CD14-positive monocyte (primary cell): ENCODE measurements around the gene CLDN9. TPM values are rescaled to one million over a fixed set of nuclear protein-coding genes. Genes with fewer than 3 reads are reported as not detected.

Experiments
- DNase-seq, 3 donors: peaks; one replicate each; pipeline ENCODE4 v3.0.0-alpha.2; 2011 to 2022
- H2AFZ ChIP-seq: 2 replicates; pipeline ENCODE4 v1.6.0; 2012; ENCODE audit warnings: mild to moderate bottlenecking, low read depth, low read length, inconsistent platforms; ENCODE audit not compliant: insufficient read depth, poor library complexity, severe bottlenecking
- H3K27ac ChIP-seq, 2 donors: 1 replicate in 1 of 2; 2 replicates in 1 of 2; pipeline ENCODE4 v1.5.1; 2012 to 2013; ENCODE audit warnings: low read length in 2 of 2, control low read depth in 1 of 2, inconsistent platforms in 1 of 2, low read depth in 1 of 2, mild to moderate bottlenecking in 1 of 2
- H3K27me3 ChIP-seq, 2 donors: one replicate each; pipeline versions ENCODE4 v1.6.0 to v1.6.1; 2011 to 2013; ENCODE audit warnings: low read length in 2 of 2; ENCODE audit not compliant: control insufficient read depth in 2 of 2, insufficient read depth in 2 of 2
- H3K36me3 ChIP-seq, 2 donors: replicated peaks in 1 of 2; 1 replicate in 1 of 2; 2 replicates in 1 of 2; pipeline versions ENCODE4 v1.5.1 to v1.6.1; 2012 to 2013; ENCODE audit warnings: low read length in 2 of 2, control low read depth in 1 of 2, inconsistent platforms in 1 of 2, mild to moderate bottlenecking in 1 of 2; ENCODE audit not compliant: insufficient read depth in 2 of 2, control insufficient read depth in 1 of 2
- H3K4me1 ChIP-seq, 2 donors: 1 replicate in 1 of 2; 2 replicates in 1 of 2; pipeline versions ENCODE4 v1.5.1 to v1.6.1; 2012 to 2013; ENCODE audit warnings: low read length in 2 of 2, control low read depth in 1 of 2, inconsistent platforms in 1 of 2, mild to moderate bottlenecking in 1 of 2, moderate library complexity in 1 of 2; ENCODE audit not compliant: insufficient read depth in 2 of 2, control insufficient read depth in 1 of 2
- H3K4me2 ChIP-seq: replicated peaks from 2 replicates; pipeline ENCODE3; 2012; ENCODE audit warnings: low read length, moderate library complexity, mild to moderate bottlenecking; ENCODE audit not compliant: poor library complexity, severe bottlenecking; ENCODE audit errors: extremely low read depth
- H3K4me3 ChIP-seq, 3 experiments: fragments of 200-600 bp in 1 of 3; sonication (generic) in 1 of 3; replicated peaks in 1 of 3; 1 replicate in 2 of 3; 2 replicates in 1 of 3; pipeline ENCODE4 v1.5.1; 2011 to 2013; ENCODE audit warnings: low read length in 3 of 3, mild to moderate bottlenecking in 3 of 3, control low read depth in 2 of 3, low read depth in 2 of 3, inconsistent platforms in 1 of 3, moderate library complexity in 1 of 3
- H3K79me2 ChIP-seq: 2 replicates; pipeline ENCODE4 v1.6.0; 2012; ENCODE audit warnings: mild to moderate bottlenecking, control low read depth, inconsistent platforms, low read length, moderate library complexity; ENCODE audit not compliant: insufficient read depth
- H3K9ac ChIP-seq: 2 replicates; pipeline ENCODE4 v1.6.0; 2017; ENCODE audit warnings: low read length, mild to moderate bottlenecking; ENCODE audit not compliant: insufficient read depth, poor library complexity, severe bottlenecking
- H3K9me3 ChIP-seq, 2 donors: replicated peaks in 1 of 2; 1 replicate in 1 of 2; 2 replicates in 1 of 2; pipeline versions ENCODE4 v1.5.1 to v1.6.1; 2012 to 2013; ENCODE audit warnings: low read length in 2 of 2, control low read depth in 1 of 2; ENCODE audit not compliant: control insufficient read depth in 1 of 2, insufficient read depth in 1 of 2
- H4K20me1 ChIP-seq: 2 replicates; pipeline ENCODE4 v1.6.0; 2012; ENCODE audit warnings: mild to moderate bottlenecking, low read length, control low read depth, moderate library complexity; ENCODE audit not compliant: insufficient read depth
- H3K27ac Mint-ChIP-seq, 7 donors: one replicate each; pipeline ENCODE4 v1.8.0; 2020; ENCODE audit warnings: mild to moderate bottlenecking in 7 of 7, mixed read lengths in 7 of 7, moderate library complexity in 6 of 7, inconsistent platforms in 2 of 7
- H3K27me3 Mint-ChIP-seq, 3 donors: one replicate each; pipeline ENCODE4 v1.8.0; 2021 to 2022; ENCODE audit warnings: low read depth in 3 of 3, mild to moderate bottlenecking in 3 of 3, mixed read lengths in 3 of 3, moderate library complexity in 3 of 3, inconsistent platforms in 1 of 3
- H3K36me3 Mint-ChIP-seq, 2 donors: one replicate each; pipeline ENCODE4 v1.8.0; 2020; ENCODE audit warnings: mixed read lengths in 2 of 2, inconsistent platforms in 1 of 2, mild to moderate bottlenecking in 1 of 2
- H3K4me1 Mint-ChIP-seq: one replicate; pipeline ENCODE4 v1.8.0; 2020; ENCODE audit warnings: mild to moderate bottlenecking, mixed read lengths
- H3K4me3 Mint-ChIP-seq, 2 donors: one replicate each; pipeline ENCODE4 v1.8.0; 2020; ENCODE audit warnings: mild to moderate bottlenecking in 2 of 2, mixed read lengths in 2 of 2, moderate library complexity in 1 of 2
- H3K9me3 Mint-ChIP-seq, 7 donors: one replicate each; pipeline ENCODE4 v1.8.0; 2020 to 2022; ENCODE audit warnings: mixed read lengths in 7 of 7, mild to moderate bottlenecking in 6 of 7, moderate library complexity in 6 of 7, inconsistent platforms in 2 of 7
- CTCF ChIP-seq: fragments of 200-600 bp; IDR thresholded peaks from one replicate; pipeline ENCODE4 v1.8.0; 2022; ENCODE audit warnings: antibody characterized with exemption, mild to moderate bottlenecking
- WGBS: methylation state at CpG from one replicate; pipeline ENCODE4 v1.1.5; 2013; ENCODE audit warnings: missing lambda C conversion rate; ENCODE audit not compliant: insufficient coverage; 5-methylcytosine and 5-hydroxymethylcytosine counted together
- intact Hi-C, 2 donors: fragments of 100-400 bp; cut with micrococcal nuclease; formaldehyde crosslinking; loops; one replicate each; pipeline versions ENCODE4 v1.15.0 to v1.15.1; 2023
- polyA plus RNA-seq, 3 donors: library from polyadenylated mRNA; depleted of rRNA in 1 of 3; unstranded in 2 of 3; stranded (reverse) in 1 of 3; fragments of 300-500 nt in 2 of 3; fragments of >200 nt in 1 of 3; fragmentation: Illumina TruSeq in 2 of 3; gene quantifications; 1 replicate in 2 of 3; 2 replicates in 1 of 3; pipeline ENCODE4 v1.2.3, GENCODE V29; 2012 to 2021

The CLDN9 gene
- polyA plus RNA-seq, 3 donors, result 2.1 TPM; not detected in 2

- 47% methylated on average over 17 of the region's 19 CpGs for WGBS
- Mint-ChIP-seq H3K27ac (no peak overlapping the region), H3K4me1 (peaks cover 30% of the 10 kb centered on the region), H3K9me3 (peaks cover 0 to 2% (median 0%) of the 10 kb centered on the region in 7 donors), H3K4me3 (peak overlapping the region in 1 of 2 donors; percentile 67), H3K36me3 (no peaks in the 10 kb centered on the region), H3K27me3 (peaks cover 32 to 47% (median 36%) of the 10 kb centered on the region in 3 donors)
- intact Hi-C loops, result no loop called here
- peaks cover 23 to 30% of the 10 kb centered on the region in 2 donors for H3K4me1 ChIP-seq
- no peak overlapping the region for H3K9ac ChIP-seq
- H2AFZ ChIP-seq, result no peak overlapping the region
- no peaks in the 10 kb centered on the region for H3K9me3 ChIP-seq
- H3K27ac ChIP-seq, result no peak overlapping the region
- DNase-seq, result no peak
- no peak overlapping the region for H3K4me2 ChIP-seq
- no peak for TF ChIP-seq CTCF
- no peaks in the 10 kb centered on the region for H3K36me3 ChIP-seq
- no peak overlapping the region for H3K4me3 ChIP-seq
- no peaks in the 10 kb centered on the region for H3K79me2 ChIP-seq
- H4K20me1 ChIP-seq, result no peaks in the 10 kb centered on the region
- H3K27me3 ChIP-seq, result peaks cover 0 to 35% of the 10 kb centered on the region in 2 donors
Observed at GRCh38 chr16:3012246-3012645, 477 bp upstream of the CLDN9 start.

DNA sequence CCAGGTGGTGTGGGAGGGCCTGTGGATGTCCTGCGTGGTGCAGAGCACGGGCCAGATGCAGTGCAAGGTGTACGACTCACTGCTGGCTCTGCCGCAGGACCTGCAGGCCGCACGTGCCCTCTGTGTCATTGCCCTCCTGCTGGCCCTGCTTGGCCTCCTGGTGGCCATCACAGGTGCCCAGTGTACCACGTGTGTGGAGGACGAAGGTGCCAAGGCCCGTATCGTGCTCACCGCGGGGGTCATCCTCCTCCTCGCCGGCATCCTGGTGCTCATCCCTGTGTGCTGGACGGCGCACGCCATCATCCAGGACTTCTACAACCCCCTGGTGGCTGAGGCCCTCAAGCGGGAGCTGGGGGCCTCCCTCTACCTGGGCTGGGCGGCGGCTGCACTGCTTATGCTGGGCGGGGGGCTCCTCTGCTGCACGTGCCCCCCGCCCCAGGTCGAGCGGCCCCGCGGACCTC lies 798 bp downstream of the CLDN9 start:
- intact Hi-C loops, result no loop called here
- Histone ChIP-seq H3K4me3 (no peak overlapping the region), H3K27ac (no peak overlapping the region), H3K36me3 (no peaks in the 10 kb centered on the region), H2AFZ (no peak overlapping the region), H3K4me2 (no peak overlapping the region), H3K79me2 (no peaks in the 10 kb centered on the region), H3K9ac (no peak overlapping the region), H3K4me1 (peaks cover 18 to 25% of the 10 kb centered on the region in 2 donors), H4K20me1 (no peaks in the 10 kb centered on the region), H3K27me3 (peaks cover 0 to 44% of the 10 kb centered on the region in 2 donors), H3K9me3 (no peaks in the 10 kb centered on the region)
- Mint-ChIP-seq H3K36me3 (no peaks in the 10 kb centered on the region), H3K27ac (no peak overlapping the region), H3K9me3 (peaks cover 0 to 2% (median 0%) of the 10 kb centered on the region in 7 donors), H3K4me3 (no peak overlapping the region), H3K27me3 (peaks cover 37 to 59% (median 43%) of the 10 kb centered on the region in 3 donors), H3K4me1 (peaks cover 23% of the 10 kb centered on the region)
- no peak for TF ChIP-seq CTCF
- no peak for DNase-seq
- 93% methylated on average over 27 of the region's 27 CpGs for WGBS
